ENCODE data around the gene ASGR2.
"Not testable (repeated sequence)": the region's sequence is repeated elsewhere in the genome, so short reads cannot be mapped to it uniquely, and the experiment has no call there.

GRCh38 chr17:7120635-7121034, 6.0 kb upstream of the ASGR2 start:
- not testable (repeated sequence) for TF ChIP-seq CTCF (conservative IDR thresholded peaks at IDR 0.05); ZFX (IDR thresholded peaks at IDR 0.05)
